SU-DHL-6 (cell line): ENCODE data around the gene HSD17B4.

Experiments
- EZH2phosphoT487 ChIP-seq: fragments of 200-600 bp; sonication (generic), shearing (Covaris generic); conservative IDR thresholded peaks from 2 replicates; pipeline ENCODE4 v1.6.1; 2018; ENCODE audit warnings: mild to moderate bottlenecking, antibody characterized with exemption, low read length, moderate library complexity, mixed read lengths
- TF ChIP-seq, protein P1 (sequence below): fragments of 200-600 bp; sonication (generic); IDR thresholded peaks from one replicate; pipeline ENCODE4 v1.5.1; 2017; ENCODE audit warnings: antibody characterized with exemption, mild to moderate bottlenecking, low read length, moderate library complexity; ENCODE audit not compliant: insufficient read depth, poor library complexity, severe bottlenecking

DNA sequence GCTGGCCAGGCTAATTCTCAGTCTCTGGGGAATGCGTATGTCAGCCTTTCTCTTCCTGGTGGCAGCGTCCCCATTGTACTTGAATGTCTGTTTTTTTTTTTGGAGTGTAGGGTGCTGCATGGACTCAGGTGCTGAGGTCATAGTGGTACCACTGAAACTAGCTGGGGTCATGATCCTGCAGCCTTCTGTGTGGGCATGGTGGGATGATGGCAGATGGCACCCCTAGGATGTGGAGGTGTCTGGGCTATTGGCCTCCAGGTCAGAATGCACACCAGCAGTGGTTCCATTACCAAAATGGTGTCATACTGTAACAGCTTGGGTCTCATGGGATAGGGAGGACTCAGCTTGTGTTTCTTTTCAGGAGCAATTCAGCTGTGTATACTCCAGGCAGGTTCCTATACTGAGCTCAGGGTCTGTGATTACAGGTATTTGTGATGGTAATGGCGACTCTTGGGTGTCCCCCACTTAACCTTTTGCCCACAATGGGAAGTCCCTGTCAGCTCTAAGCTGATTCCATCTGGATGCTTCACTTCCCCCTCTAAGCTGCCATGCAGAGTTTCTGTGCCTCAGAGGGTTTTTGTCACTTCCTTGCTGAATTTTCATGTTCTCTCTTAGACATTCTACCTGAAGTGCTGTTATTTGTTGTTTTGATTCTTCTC, 17.9 kb downstream of the HSD17B4 start:
- TF ChIP-seq, protein P1, sequence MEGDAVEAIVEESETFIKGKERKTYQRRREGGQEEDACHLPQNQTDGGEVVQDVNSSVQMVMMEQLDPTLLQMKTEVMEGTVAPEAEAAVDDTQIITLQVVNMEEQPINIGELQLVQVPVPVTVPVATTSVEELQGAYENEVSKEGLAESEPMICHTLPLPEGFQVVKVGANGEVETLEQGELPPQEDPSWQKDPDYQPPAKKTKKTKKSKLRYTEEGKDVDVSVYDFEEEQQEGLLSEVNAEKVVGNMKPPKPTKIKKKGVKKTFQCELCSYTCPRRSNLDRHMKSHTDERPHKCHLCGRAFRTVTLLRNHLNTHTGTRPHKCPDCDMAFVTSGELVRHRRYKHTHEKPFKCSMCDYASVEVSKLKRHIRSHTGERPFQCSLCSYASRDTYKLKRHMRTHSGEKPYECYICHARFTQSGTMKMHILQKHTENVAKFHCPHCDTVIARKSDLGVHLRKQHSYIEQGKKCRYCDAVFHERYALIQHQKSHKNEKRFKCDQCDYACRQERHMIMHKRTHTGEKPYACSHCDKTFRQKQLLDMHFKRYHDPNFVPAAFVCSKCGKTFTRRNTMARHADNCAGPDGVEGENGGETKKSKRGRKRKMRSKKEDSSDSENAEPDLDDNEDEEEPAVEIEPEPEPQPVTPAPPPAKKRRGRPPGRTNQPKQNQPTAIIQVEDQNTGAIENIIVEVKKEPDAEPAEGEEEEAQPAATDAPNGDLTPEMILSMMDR: no peak
- no peak for TF ChIP-seq EZH2phosphoT487
